Endothelial cell (in vitro differentiated cells): Measurements from ENCODE around the gene DAP. TPM values are rescaled to one million over a fixed set of nuclear protein-coding genes. Genes with fewer than 3 reads are reported as not detected.
"Not testable (repeated sequence)": the region's sequence is repeated elsewhere in the genome, so short reads cannot be mapped to it uniquely, and the experiment has no call there.

Experiments used
- DNase-seq: peaks from one replicate; pipeline ENCODE4 v3.0.0; 2021; ENCODE audit warnings: low spot score
- H3K27ac Mint-ChIP-seq: one replicate; pipeline ENCODE4 v1.8.0; 2021; ENCODE audit warnings: mixed read lengths, inconsistent platforms; ENCODE audit not compliant: unreplicated experiment
- H3K27me3 Mint-ChIP-seq: one replicate; pipeline ENCODE4 v1.8.0; 2021; ENCODE audit warnings: mild to moderate bottlenecking, moderate library complexity, mixed read lengths, inconsistent platforms; ENCODE audit not compliant: unreplicated experiment
- H3K36me3 Mint-ChIP-seq: one replicate; pipeline ENCODE4 v1.8.0; 2021; ENCODE audit warnings: mild to moderate bottlenecking, low read depth, mixed read lengths, inconsistent platforms; ENCODE audit not compliant: unreplicated experiment
- H3K4me1 Mint-ChIP-seq: one replicate; pipeline ENCODE4 v1.8.0; 2021; ENCODE audit warnings: mild to moderate bottlenecking, mixed read lengths, inconsistent platforms; ENCODE audit not compliant: unreplicated experiment
- H3K4me3 Mint-ChIP-seq: one replicate; pipeline ENCODE4 v1.8.0; 2021; ENCODE audit warnings: mild to moderate bottlenecking, mixed read lengths, inconsistent platforms; ENCODE audit not compliant: unreplicated experiment
- H3K9me3 Mint-ChIP-seq: one replicate; pipeline ENCODE4 v1.8.0; 2021; ENCODE audit warnings: mixed read lengths, inconsistent platforms; ENCODE audit not compliant: unreplicated experiment
- CTCF ChIP-seq: fragments of 200-600 bp; sonication (generic); IDR thresholded peaks from one replicate; pipeline ENCODE4 v1.5.0; 2021; ENCODE audit warnings: antibody characterized with exemption; ENCODE audit not compliant: unreplicated experiment
- total RNA-seq: library from RNA; stranded (reverse); fragmentation: NEBNext Ultra II Directional; extraction: Animal tissue kit (Norgen Biotek cat#: 25700); gene quantifications from one replicate; pipeline ENCODE4 v1.2.1, GENCODE V29; 2021; ENCODE audit not compliant: unreplicated experiment

The DAP gene
- total RNA-seq, 1 donor from 2014 or later = 231 TPM

GRCh38 chr5:10642367-10642766, 118.7 kb downstream of the DAP start:
- Mint-ChIP-seq H3K4me1 (peaks cover 4% of the 10 kb centered on the region), H3K27me3 (peaks cover 9% of the 10 kb centered on the region), H3K4me3 (no peak overlapping the region), H3K9me3 (no peaks in the 10 kb centered on the region), H3K36me3 (no peaks in the 10 kb centered on the region), H3K27ac (no peak overlapping the region)
- TF ChIP-seq CTCF = no peak
- no peak for DNase-seq

DNA sequence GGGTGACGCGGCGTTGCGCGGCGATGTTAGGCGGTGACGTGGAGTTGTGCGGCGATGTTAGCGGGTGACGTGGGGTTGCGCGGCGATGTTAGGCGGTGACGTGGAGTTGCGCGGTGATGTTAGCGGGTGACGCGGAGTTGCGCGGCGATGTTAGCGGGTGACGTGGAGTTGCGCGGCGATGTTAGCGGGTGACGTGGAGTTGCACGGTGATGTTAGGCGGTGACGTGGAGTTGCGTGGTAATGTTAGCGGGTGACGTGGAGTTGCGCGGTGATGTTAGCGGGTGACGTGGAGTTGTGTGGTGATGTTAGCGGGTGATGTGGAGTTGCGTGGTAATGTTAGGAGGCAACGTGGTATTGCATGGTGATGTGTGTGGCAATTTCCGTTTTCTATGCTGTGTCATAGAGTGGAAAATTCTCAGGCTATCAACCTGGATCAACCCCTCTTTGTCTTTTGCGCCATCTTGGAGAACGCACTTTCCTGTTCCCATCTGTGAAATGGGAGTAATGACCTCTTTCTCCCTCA, 121.1 kb downstream of the DAP start:
- Mint-ChIP-seq H3K4me1 (peaks cover 10% of the 10 kb centered on the region), H3K27ac (no peak overlapping the region), H3K4me3 (no peak overlapping the region), H3K36me3 (no peaks in the 10 kb centered on the region), H3K9me3 (no peaks in the 10 kb centered on the region), H3K27me3 (peaks cover 9% of the 10 kb centered on the region)
- TF ChIP-seq CTCF = no peak
- DNase-seq = no peak

GRCh38 chr5:10638723-10639122, 122.3 kb downstream of the DAP start:
- H3K9me3 Mint-ChIP-seq, H3K36me3 Mint-ChIP-seq, H3K27me3 Mint-ChIP-seq, H3K27ac Mint-ChIP-seq, DNase-seq, H3K4me3 Mint-ChIP-seq: not testable (repeated sequence)
- peaks cover 14% of the 10 kb centered on the region for H3K4me1 Mint-ChIP-seq

DNA sequence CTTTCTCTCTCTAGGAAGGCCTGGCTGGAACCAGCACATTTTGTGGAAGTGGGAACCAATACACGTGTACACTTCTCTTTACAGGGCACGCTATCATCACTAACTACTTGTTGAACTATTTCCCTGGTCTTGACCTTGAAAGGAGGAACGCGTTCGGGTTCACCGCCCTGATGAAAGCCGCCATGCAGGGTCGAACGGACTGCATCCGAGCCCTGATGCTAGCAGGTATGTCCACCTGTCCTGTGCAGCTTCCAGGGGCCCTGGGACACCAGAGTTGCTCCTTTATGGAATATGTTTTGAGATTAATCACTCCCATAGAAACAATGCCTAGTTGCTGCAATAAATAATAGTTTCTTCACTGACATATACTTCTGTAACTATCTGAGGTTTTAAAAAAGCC, 123.1 kb downstream of the DAP start:
- H3K4me3 Mint-ChIP-seq = no peak overlapping the region
- H3K9me3 Mint-ChIP-seq = no peaks in the 10 kb centered on the region
- no peaks in the 10 kb centered on the region for H3K36me3 Mint-ChIP-seq
- H3K27me3 Mint-ChIP-seq = peaks cover 9% of the 10 kb centered on the region
- H3K4me1 Mint-ChIP-seq = peaks cover 17% of the 10 kb centered on the region
- no peak for DNase-seq
- H3K27ac Mint-ChIP-seq = no peak overlapping the region
- no peak for TF ChIP-seq CTCF

GRCh38 chr5:10636363-10637142, 124.5 kb downstream of the DAP start:
- no peak for TF ChIP-seq CTCF
- Mint-ChIP-seq H3K4me1 (peaks cover 17% of the 10 kb centered on the region), H3K36me3 (no peaks in the 10 kb centered on the region), H3K9me3 (no peaks in the 10 kb centered on the region), H3K27ac (no peak overlapping the region), H3K4me3 (no peak overlapping the region), H3K27me3 (peaks cover 7% of the 10 kb centered on the region)
- DNase-seq = no peak
